Thyroid gland (tissue), 4 donors: ENCODE measurements around the gene ZBTB12.

Experiments used
- CTCF ChIP-seq, 6 experiments: fragments of 200-600 bp in 3 of 6; fragments of 450-650 bp in 3 of 6; sonication (generic) in 3 of 6; IDR thresholded peaks; one replicate each; pipeline ENCODE4 v1.5.1; 2016 to 2019; ENCODE audit warnings: antibody characterized with exemption in 6 of 6, mild to moderate bottlenecking in 2 of 6, inconsistent platforms in 1 of 6, moderate library complexity in 1 of 6
- POLR2A ChIP-seq, 2 donors: fragments of 450-650 bp; IDR thresholded peaks; one replicate each; pipeline ENCODE4 v1.6.1; 2017; ENCODE audit warnings: antibody characterized with exemption in 2 of 2, mild to moderate bottlenecking in 2 of 2, moderate library complexity in 1 of 2

GRCh38 chr6:31859923-31860322 is 42.0 kb downstream of the ZBTB12 start:
- TF ChIP-seq CTCF (IDR thresholded peaks at IDR 0.05): no peak
- no peak for TF ChIP-seq POLR2A (IDR thresholded peaks at IDR 0.05)
